GM13976 (cell line): ENCODE measurements around the gene UBE2E1.
"Not testable (repeated sequence)": the region's sequence is repeated elsewhere in the genome, so short reads cannot be mapped to it uniquely, and the experiment has no call there.

Experiments
- DNase-seq: peaks from one replicate; pipeline ENCODE4 v3.0.0; 2012; ENCODE audit warnings: low spot score
- CTCF ChIP-seq: IDR thresholded peaks from 2 replicates; pipeline ENCODE4 v1.5.1; 2012; ENCODE audit warnings: borderline replicate concordance, mild to moderate bottlenecking; ENCODE audit not compliant: insufficient read depth; ENCODE audit errors: extremely low read depth, missing control alignments, control extremely low read depth
- in situ Hi-C: fragments of 300-500 bp; cut with MboI; formaldehyde crosslinking; loops from one replicate; pipeline ENCODE4 v1.12.0; 2022; ENCODE audit warnings: low sequenced_read_pairs, mixed read lengths, inconsistent platforms; ENCODE audit not compliant: unreplicated experiment

The UBE2E1 gene

DNA sequence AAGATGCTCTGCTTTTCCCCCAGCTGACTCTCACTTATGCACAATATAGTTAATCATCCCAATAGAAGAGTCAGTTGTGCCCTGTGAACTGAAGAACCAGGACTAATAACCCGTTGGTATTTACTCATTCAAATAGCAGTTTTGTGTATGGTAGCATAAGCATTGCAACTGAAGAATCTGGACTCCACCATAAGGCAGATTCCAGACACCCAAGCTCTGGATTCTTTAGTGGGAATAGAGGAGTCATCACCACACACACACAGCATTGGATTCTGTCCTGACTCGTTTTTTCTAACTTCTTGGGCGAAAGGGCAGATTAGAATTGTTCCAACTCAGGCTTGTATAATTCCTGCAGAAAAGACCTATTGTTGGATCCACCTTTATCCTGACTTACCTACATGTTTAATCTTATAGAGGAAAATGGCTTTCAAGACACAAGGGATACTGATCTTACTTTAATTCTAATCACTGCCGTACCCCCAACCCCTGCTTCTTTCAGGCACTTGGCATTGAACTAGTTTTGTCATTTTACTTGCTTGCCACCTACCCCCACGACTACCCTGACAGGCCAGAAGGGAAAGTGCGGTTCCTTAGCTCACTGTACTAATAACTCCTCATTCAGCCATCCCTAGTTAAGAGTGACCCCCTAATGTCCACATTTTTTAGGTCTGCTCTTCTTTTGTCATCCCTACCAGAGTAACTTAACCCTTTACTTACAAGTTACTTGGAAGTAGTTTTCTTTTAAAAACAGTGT lies 68.8 kb downstream of the UBE2E1 start:
- in situ Hi-C loops, result loop anchor here (25.0 kb wide), 1 partner anchor 363 kb away; no protein-coding TSS in a partner anchor
- DNase-seq, result no peak
- no peak for TF ChIP-seq CTCF

DNA sequence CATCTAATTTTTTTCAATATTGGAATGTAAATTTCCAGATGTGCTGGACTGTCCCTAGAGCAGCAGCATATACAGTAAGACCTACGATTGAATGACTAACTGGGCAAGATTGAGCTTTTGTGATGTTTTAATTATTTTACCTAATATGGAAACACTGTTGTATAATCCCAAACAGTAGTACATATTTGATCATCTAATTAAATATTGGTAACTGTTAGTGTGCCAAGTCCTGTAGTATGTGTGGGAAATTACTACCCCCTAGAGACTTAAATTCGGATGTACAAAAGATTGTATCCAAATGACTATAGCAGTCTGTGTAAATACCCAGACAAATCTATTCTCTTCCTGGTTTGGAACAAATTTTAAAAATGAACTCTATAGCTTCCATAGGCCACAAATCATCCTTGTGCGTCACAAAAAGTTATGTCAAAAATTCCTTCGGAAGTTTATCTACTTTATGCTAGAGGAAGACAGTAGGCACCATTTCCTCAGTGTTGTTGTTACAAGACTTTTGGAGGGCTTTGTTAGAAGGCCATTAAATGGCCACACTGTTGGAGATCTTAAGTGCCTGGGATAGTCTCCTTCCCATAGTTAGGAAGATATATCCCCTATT lies 69.5 kb downstream of the UBE2E1 start:
- no peak for TF ChIP-seq CTCF
- in situ Hi-C loops, result loop anchor here (25.0 kb wide), 1 partner anchor 362 kb away; no protein-coding TSS in a partner anchor
- no peak for DNase-seq

DNA sequence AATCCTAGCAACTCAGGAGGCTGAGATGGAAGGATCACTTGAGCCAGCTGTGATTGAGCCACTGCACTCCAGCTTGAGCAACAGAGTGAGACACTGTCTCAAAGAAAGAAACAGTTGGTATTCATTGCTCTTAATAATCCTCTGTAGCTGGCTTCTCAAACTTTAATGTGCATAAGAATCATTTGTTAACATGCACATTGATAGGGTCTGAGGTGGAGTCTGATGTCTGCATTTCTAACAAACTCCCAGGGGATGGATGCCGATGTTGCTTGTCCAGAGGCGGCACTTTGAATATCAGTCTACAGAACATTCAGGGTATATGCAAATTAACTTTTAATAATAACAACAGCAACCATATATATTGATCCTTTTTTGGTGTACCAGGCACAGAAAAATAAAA lies 71.2 kb downstream of the UBE2E1 start:
- in situ Hi-C loops, result loop anchor here (25.0 kb wide), 1 partner anchor 360 kb away; no protein-coding TSS in a partner anchor
- TF ChIP-seq CTCF, result no peak
- no peak for DNase-seq

DNA sequence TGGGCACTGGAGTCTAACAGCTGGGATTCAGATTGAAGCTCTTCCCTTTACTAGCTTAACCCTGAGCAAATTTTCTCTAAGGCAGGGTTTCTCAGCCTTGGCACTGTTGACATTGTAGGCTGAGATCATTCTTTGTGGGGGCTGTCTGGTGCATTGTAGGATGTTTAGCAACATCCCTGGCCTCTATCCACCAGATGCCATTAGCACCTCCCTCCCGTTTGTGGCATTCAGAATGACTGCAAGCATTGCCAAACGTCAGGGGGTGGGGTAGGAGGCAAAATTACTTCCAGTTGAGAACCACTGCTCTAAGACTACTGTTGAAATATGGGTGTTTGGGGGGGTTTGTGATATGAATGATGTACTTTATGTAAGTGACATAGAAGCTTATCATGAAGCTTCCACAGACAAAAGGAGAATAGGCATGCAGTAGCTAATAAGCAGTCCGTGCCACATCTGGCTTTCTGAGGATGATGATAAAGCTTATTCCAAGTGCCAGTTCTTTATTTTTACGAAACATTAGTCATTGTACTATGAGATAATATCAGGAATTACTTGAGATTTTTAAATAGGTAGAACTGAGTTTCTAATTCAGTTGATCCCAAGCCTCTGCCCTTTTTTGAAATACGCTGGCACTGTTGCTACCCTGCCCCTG lies 71.7 kb downstream of the UBE2E1 start:
- TF ChIP-seq CTCF, result no peak
- no peak for DNase-seq
- in situ Hi-C loops, result loop anchor here (25.0 kb wide), 1 partner anchor 360 kb away; no protein-coding TSS in a partner anchor

DNA sequence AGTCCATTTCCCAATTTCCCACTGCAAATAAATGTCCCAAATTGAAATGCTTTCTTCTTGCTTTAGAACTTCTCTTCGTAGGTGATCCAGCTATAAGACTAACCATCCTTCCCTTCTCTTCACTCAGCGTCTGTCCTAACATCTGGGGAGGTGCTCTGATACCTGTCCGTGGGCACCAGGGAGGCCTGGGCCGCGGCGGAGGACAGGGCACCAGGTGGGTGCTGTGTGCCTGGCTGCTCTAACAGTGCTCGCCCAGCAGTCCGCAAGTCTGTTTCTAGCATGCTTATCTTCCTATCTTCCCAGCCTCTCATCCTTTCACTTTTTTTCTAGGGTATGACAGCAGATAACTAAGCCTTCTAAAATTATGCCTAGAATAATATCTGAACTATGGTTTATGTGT lies 73.7 kb downstream of the UBE2E1 start:
- TF ChIP-seq CTCF, result no peak
- DNase-seq, result no peak
- in situ Hi-C loops, result loop anchor here (25.0 kb wide), 1 partner anchor 358 kb away; no protein-coding TSS in a partner anchor

GRCh38 chr3:23880703-23881339 lies 75.1 kb downstream of the UBE2E1 start:
- no peak for DNase-seq
- in situ Hi-C loops, result loop anchor here (25.0 kb wide), 1 partner anchor 356 kb away; no protein-coding TSS in a partner anchor
- TF ChIP-seq CTCF, result no peak

- in situ Hi-C loops, result loop anchor here (25.0 kb wide), 1 partner anchor 355 kb away; no protein-coding TSS in a partner anchor
- not testable (repeated sequence) for DNase-seq
Observed at GRCh38 chr3:23881993-23882392, 76.2 kb downstream of the UBE2E1 start.
